WI38 (cell line): ENCODE measurements around the gene BMPR1A.

Experiments
- H3K4me3 ChIP-seq: 2 replicates; pipeline ENCODE4 v1.5.1; 2011; ENCODE audit warnings: low read depth, mild to moderate bottlenecking, control low read depth, low read length
- CTCF ChIP-seq: IDR thresholded peaks from 2 replicates; pipeline ENCODE4 v1.5.1; 2012; ENCODE audit warnings: low read depth, mild to moderate bottlenecking, control low read depth, low read length

The BMPR1A gene

DNA sequence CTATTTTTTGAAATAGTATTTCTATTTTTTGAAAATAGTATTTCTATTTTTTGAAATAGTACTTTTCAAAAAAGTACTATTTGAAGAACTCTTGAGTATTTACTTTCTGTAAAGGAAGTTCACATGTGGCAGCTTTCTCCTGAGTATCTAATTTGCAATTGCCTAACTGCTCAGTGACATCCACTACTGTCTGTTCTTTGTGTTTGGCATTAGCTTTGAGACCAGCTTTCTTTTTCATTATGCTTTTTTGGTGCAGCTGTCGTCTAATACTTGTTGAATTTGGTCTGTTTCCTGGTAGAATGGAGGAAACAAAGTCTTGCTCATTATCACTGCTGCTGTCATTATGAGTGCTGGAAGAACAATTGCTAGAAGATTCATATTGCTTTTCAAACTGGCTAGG is 99.1 kb downstream of the BMPR1A start:
- H3K4me3 ChIP-seq: no peak overlapping the region
- no peak for TF ChIP-seq CTCF

- no peak overlapping the region for H3K4me3 ChIP-seq
- TF ChIP-seq CTCF: no peak
Measured at GRCh38 chr10:86856156-86856555, 99.7 kb downstream of the BMPR1A start.

DNA sequence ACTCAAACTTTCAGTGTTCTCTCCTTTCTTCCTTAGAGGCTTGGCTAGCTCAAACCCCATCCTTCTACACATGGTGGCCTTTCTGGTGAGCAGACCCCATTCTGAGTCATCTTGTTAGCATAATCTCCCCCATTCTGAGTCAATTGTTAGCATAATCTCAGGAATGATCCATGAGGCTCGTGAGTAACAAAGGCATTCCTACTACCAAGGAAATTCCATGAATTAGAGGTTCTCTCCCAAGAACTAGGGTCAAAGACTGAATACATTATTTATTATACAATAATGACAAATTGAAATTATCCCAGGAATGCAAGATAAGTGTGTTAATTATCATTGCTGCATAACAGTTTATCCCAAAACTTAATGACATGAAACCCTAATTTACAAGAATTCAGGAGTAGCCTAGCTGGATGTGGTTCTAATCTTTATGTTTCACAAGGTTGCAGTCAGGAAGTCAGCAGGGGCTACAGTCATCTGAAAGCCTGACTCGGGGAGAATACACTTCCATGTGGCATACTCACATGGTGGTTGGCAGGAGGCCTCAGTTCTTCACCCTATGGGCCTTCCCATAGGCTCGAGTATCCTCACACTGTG is 100.8 kb downstream of the BMPR1A start:
- no peak for TF ChIP-seq CTCF
- no peak overlapping the region for H3K4me3 ChIP-seq

DNA sequence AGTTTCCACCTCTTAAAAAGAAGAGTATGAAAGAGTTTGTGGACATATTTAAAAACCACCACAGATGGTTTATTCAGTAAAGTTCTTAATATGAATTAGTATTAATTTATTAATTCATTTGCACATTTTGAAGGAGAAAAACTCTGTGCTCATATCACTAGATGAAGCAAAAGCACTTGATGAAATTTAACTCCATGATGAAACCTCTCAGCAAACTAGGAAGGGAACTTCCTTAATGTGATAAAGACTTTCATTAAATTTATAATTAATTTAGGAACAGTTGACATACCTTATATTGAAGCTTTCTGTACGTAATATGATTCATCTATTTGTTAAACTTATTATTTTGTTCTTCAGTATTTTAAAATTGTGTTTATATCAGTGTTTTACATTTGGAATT is 101.6 kb downstream of the BMPR1A start:
- TF ChIP-seq CTCF: no peak
- no peak overlapping the region for H3K4me3 ChIP-seq

DNA sequence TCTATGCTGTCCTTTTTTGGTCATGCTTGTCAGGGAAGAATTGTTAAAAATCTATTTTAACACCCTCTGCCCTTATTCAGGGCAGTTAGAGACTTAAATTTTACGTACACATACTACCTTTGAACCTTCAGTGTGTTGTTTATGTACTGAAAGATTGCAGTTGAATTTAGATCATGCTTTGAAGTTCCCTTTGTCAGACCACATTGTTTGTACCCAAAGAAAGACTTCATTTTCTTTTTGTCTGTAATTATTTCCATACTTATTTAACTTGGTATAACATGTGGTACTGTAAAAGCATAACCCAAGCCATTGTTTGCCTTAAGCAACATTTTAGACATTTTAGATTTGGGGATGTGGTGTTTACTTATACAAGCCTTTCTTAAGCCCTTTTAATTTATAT is 104.9 kb downstream of the BMPR1A start:
- no peak overlapping the region for H3K4me3 ChIP-seq

DNA sequence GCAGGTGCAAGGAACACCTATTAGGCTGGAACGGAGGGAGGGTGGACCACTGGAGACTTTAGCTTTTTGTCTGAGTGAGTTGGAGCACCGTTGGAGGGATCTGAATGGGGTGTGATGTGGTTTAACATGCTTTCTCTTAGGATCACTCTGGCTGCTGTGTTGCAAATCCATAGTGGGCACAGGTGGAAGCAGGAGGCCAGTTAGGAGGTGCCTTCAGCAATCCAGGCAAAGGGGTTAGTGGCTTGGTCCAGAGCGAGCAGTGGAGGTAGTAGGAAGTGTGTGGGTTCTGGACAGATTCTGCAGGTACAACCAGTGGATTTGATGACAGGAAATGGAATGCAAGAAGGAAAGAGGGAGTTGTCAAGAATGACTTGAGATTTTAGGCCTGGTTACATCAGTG is 106.0 kb downstream of the BMPR1A start:
- no peak overlapping the region for H3K4me3 ChIP-seq
- TF ChIP-seq CTCF: no peak

More for the DNA sequence above, 104.9 kb downstream of the BMPR1A start:
- no peak for TF ChIP-seq CTCF

DNA sequence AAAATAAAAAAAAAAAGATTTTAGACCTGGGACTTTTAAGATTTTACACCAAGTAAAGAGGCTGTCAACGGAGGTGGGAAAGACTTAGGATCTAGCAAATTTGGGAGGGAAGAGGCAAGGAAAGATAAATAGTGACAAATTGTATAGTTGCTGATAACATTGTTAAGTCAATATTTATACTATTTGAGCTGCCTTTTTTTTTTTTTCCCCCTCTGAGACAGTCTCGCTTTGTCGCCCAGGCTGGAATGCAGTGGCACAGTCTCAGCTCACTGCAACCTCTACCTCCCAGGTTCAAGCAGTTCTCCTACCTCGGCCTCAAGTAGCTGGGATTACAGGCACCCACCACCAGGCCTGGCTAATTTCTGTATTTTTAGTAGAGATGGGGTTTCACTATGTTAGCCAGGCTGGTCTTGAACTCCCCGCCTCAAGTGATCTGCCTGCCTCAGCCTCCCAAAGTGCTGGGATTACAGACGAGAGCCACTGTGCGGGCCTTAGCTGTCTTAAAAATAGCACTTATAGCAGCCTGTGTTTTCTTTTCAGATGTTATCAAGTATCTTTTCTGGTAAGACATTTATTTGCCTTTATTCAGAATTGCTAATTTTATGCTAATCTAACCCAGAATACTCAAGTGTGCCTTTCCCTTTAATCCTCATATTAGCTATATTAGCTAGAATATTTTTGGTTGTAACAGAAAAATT is 106.5 kb downstream of the BMPR1A start:
- TF ChIP-seq CTCF: no peak
- no peak overlapping the region for H3K4me3 ChIP-seq
